PC-3 (cell line): Measurements from ENCODE around the gene ABCG8.

Source experiments
- CTCF ChIP-seq: fragments of 300-600 bp; sonication (generic); conservative IDR thresholded peaks from 2 replicates; pipeline ENCODE4 v1.5.1; 2017; ENCODE audit warnings: antibody characterized with exemption, low read depth, mild to moderate bottlenecking, low read length
- EZH2 ChIP-seq: fragments of 300-600 bp; sonication (generic); IDR thresholded peaks from one replicate; pipeline ENCODE4 v1.6.1; 2017; ENCODE audit warnings: antibody characterized with exemption, mild to moderate bottlenecking, low read length; ENCODE audit not compliant: unreplicated experiment
- EZH2phosphoT487 ChIP-seq: fragments of 300-600 bp; sonication (generic); IDR thresholded peaks from 2 replicates; pipeline ENCODE4 v1.6.1; 2018; ENCODE audit warnings: mild to moderate bottlenecking, antibody characterized with exemption, low read length, borderline replicate concordance

- no peak for TF ChIP-seq CTCF
- TF ChIP-seq EZH2 = no peak
- no peak for TF ChIP-seq EZH2phosphoT487
Observed at GRCh38 chr2:43925431-43925830, 86.7 kb downstream of the ABCG8 start.
